Endothelial cell of umbilical vein (primary cell): ENCODE measurements around the gene PSMB3. TPM values are rescaled to one million over a fixed set of nuclear protein-coding genes. Genes with fewer than 3 reads are reported as not detected.

Source experiments
- BruUV-seq: library from RNA; stranded (reverse); fragments of 400-500 nt; replicated peaks from 2 replicates; lab custom pipeline; 2021; lab: Mats Ljungman, UMichigan
- CTCF ChIA-PET: fragments of 300-600, 350-600 bp; sonication (Branson Sonifier 250); formaldehyde crosslinking; loops from one replicate; lab custom pipeline; 2021; ENCODE audit warnings: antibody characterized with exemption, inconsistent platforms; lab: Charles Lee
- POLR2A ChIA-PET: fragments of 300-600, 350-600 bp; sonication (Branson Sonifier 250); formaldehyde crosslinking; loops from one replicate; lab custom pipeline; 2021; ENCODE audit warnings: antibody characterized with exemption, inconsistent platforms; lab: Charles Lee
- DNase-seq: peaks from one replicate; pipeline ENCODE4 v3.0.0-alpha.2; 2011; ENCODE audit warnings: low read depth, low spot score
- FAIRE-seq: peaks from 2 replicates; lab custom pipeline; 2011; peaks lifted over from hg19 to GRCh38; lab: Jason Lieb, UNC
- H2AFZ ChIP-seq: 2 replicates; pipeline ENCODE4 v1.6.0; 2012; ENCODE audit warnings: low read depth, low read length, control low read depth, inconsistent platforms
- H3K27ac ChIP-seq: 2 replicates; pipeline ENCODE4 v1.5.1; 2011; ENCODE audit warnings: low read depth, mild to moderate bottlenecking, control low read depth, low read length, moderate library complexity; ENCODE audit not compliant: insufficient read depth
- H3K27me3 ChIP-seq, 2 experiments: 2 replicates each; pipeline versions ENCODE4 v1.6.0 to v1.6.1; 2011; ENCODE audit warnings: low read length in 2 of 2, mixed read lengths in 1 of 2; ENCODE audit not compliant: control insufficient read depth in 2 of 2, insufficient read depth in 2 of 2
- H3K36me3 ChIP-seq, 2 experiments: 2 replicates in 1 of 2; 3 replicates in 1 of 2; pipeline ENCODE4 v1.5.1; 2011; ENCODE audit warnings: low read length in 2 of 2, mild to moderate bottlenecking in 1 of 2, moderate library complexity in 1 of 2; ENCODE audit not compliant: control insufficient read depth in 2 of 2, insufficient read depth in 2 of 2; ENCODE audit errors: extremely low read depth in 1 of 2
- H3K4me1 ChIP-seq: 3 replicates; pipeline ENCODE4 v1.5.1; 2011; ENCODE audit warnings: mild to moderate bottlenecking, low read length; ENCODE audit not compliant: control insufficient read depth, insufficient read depth; ENCODE audit errors: extremely low read depth
- H3K4me2 ChIP-seq: 2 replicates; pipeline ENCODE4 v1.6.1; 2011; ENCODE audit warnings: low read length, control low read depth, mixed read lengths; ENCODE audit not compliant: insufficient read depth
- H3K4me3 ChIP-seq, 3 experiments: fragments of 200-600 bp in 1 of 3; sonication (generic), shearing (Covaris generic) in 1 of 3; replicated peaks in 1 of 3; 2 replicates each; pipeline ENCODE4 v1.5.1; 2011 to 2016; ENCODE audit warnings: control low read depth in 3 of 3, low read length in 3 of 3, mild to moderate bottlenecking in 2 of 3, inconsistent platforms in 1 of 3, low read depth in 1 of 3, moderate library complexity in 1 of 3; ENCODE audit not compliant: insufficient read depth in 1 of 3
- H3K79me2 ChIP-seq: 2 replicates; pipeline ENCODE4 v1.6.0; 2012; ENCODE audit warnings: low read length, inconsistent platforms; ENCODE audit not compliant: control insufficient read depth, insufficient read depth
- H3K9ac ChIP-seq: replicated peaks from 2 replicates; pipeline ENCODE3; 2011; ENCODE audit warnings: low read length, control low read depth; ENCODE audit not compliant: insufficient read depth; ENCODE audit errors: extremely low read depth
- H3K9me1 ChIP-seq: replicated peaks from 3 replicates; pipeline ENCODE4 v1.6.0; 2011; ENCODE audit warnings: mild to moderate bottlenecking, low read length; ENCODE audit not compliant: control insufficient read depth, insufficient read depth; ENCODE audit errors: extremely low read depth
- H3K9me3 ChIP-seq: replicated peaks from 2 replicates; pipeline ENCODE4 v1.5.1; 2012; ENCODE audit warnings: low read length, inconsistent platforms; ENCODE audit not compliant: control insufficient read depth, insufficient read depth
- H4K20me1 ChIP-seq: replicated peaks from 2 replicates; pipeline ENCODE3; 2011; ENCODE audit warnings: mild to moderate bottlenecking, low read length; ENCODE audit not compliant: control insufficient read depth, insufficient read depth; ENCODE audit errors: extremely low read depth
- CTCF ChIP-seq, 2 donors: IDR thresholded peaks; 1 replicate in 1 of 2; 2 replicates in 1 of 2; pipeline ENCODE4 v1.5.1; 2011; ENCODE audit warnings: low read length in 2 of 2, mild to moderate bottlenecking in 2 of 2, moderate library complexity in 2 of 2, control low read depth in 1 of 2, inconsistent platforms in 1 of 2, low read depth in 1 of 2; ENCODE audit not compliant: insufficient read depth in 1 of 2; ENCODE audit errors: extremely low read depth in 1 of 2
- EZH2 ChIP-seq: IDR thresholded peaks from 2 replicates; pipeline ENCODE4 v1.6.1; 2012; ENCODE audit warnings: borderline replicate concordance, low read depth, mild to moderate bottlenecking, moderate library complexity, low read length, inconsistent platforms; ENCODE audit not compliant: severe bottlenecking
- FOS ChIP-seq: IDR thresholded peaks from 2 replicates; pipeline ENCODE4 v1.6.1; 2011; ENCODE audit warnings: mild to moderate bottlenecking, low read length, moderate library complexity, borderline replicate concordance; ENCODE audit not compliant: insufficient read depth
- JUN ChIP-seq: IDR thresholded peaks from 2 replicates; pipeline ENCODE4 v1.6.1; 2011; ENCODE audit warnings: borderline replicate concordance, low read depth; ENCODE audit not compliant: insufficient read length, insufficient read depth
- POLR2AphosphoS5 ChIP-seq: IDR thresholded peaks from 2 replicates; pipeline ENCODE4 v1.6.1; 2012; ENCODE audit warnings: low read depth, mild to moderate bottlenecking, control low read depth, low read length, moderate library complexity; ENCODE audit not compliant: insufficient read depth
- dilution Hi-C: fragments of 300-500 bp; cut with MboI; formaldehyde crosslinking; loops from one replicate; pipeline ENCODE4 v1.15.0; 2019; ENCODE audit warnings: low sequenced_read_pairs; ENCODE audit not compliant: extremely low pct_ligation_motif_present
- intact Hi-C: fragments of 100-400 bp; cut with micrococcal nuclease; formaldehyde crosslinking; loops from one replicate; pipeline ENCODE4 v1.10.0; 2022
- polyA plus RNA-seq, 4 experiments: library from polyadenylated mRNA; depleted of rRNA in 3 of 4; stranded (reverse) in 3 of 4; unstranded in 1 of 4; fragments of >200 nt; gene quantifications; 2 replicates each; pipeline versions ENCODE4 v1.2.1 to v1.2.3, GENCODE V29; 2011 to 2012; ENCODE audit warnings: missing spikeins in 1 of 4
- total RNA-seq: library from RNA; stranded (reverse); gene quantifications from 2 replicates; pipeline ENCODE4 v1.2.3, GENCODE V29; 2021

PSMB3 gene
- total and polyA plus RNA-seq, 2 donors (not counting 3 experiments of a cell fraction or from before 2014, with no cell fraction given), result 213 to 685 TPM

DNA sequence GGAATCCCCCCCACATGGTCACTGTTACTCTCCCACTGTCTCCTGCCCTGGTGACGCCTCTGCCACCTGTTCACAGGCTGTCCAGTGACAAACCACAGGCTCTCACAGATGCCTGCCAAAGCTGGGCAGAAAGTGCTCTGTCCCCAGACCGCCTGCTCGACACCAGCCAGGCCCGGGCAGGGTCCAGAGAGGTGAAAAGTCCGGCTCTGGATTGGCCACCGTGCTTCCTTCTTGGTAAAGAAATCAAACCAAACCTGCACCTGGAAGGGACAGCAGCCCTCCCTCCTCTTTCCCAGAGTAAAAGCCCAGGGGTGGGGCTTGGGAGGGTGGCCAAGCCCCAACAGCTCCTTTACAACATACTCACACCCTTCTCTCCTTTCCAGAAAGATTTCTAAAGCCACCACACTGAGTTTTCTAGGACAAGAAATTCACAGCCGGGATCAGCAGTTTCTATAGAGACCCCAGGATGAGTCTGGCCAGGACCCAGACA lies 10.6 kb upstream of the PSMB3 start:
- ChIA-PET POLR2A (no interaction called here), CTCF (interaction anchor here (1.0 kb wide), 1 partner anchor 184 kb away, joined by 3 read pairs; no protein-coding TSS in a partner anchor)
- no peak overlapping the region for H3K4me2 ChIP-seq
- BruUV-seq, result no TSS peak
- H3K9me1 ChIP-seq, result no peaks in the 10 kb centered on the region
- DNase-seq (no peak), FAIRE-seq (no peak)
- H3K36me3 ChIP-seq, result peaks cover 0 to 27% of the 10 kb centered on the region in 2 experiments
- H3K9ac ChIP-seq, result peak overlapping the region; percentile 10
- dilution Hi-C loops (no loop called here), intact Hi-C loops (no loop called here)
- no peak for TF ChIP-seq EZH2
- TF ChIP-seq POLR2AphosphoS5, result no peak
- TF ChIP-seq FOS, result no peak
- no peak for TF ChIP-seq JUN
- no peak for TF ChIP-seq CTCF (IDR thresholded peaks at IDR 0.05; ENCODE audit: extremely low read depth in 1 of 2, insufficient read depth in 1 of 2, low read depth in 1 of 2, low read length in 2 of 2)
- H3K9me3 ChIP-seq, result no peaks in the 10 kb centered on the region
- H3K4me1 ChIP-seq, result peaks cover 26% of the 10 kb centered on the region
- H3K4me3 ChIP-seq, result no peak overlapping the region
- peaks cover 74% of the 10 kb centered on the region for H3K79me2 ChIP-seq
- H2AFZ ChIP-seq, result no peak overlapping the region
- no peaks in the 10 kb centered on the region for H3K27me3 ChIP-seq
- peak overlapping the region; percentile 60 for H3K27ac ChIP-seq
- H4K20me1 ChIP-seq, result peaks cover 2% of the 10 kb centered on the region
